T-helper 17 cell (primary cell): ENCODE data around the gene ZMYM4. TPM values are rescaled to one million over a fixed set of nuclear protein-coding genes. Genes with fewer than 3 reads are reported as not detected.
"Not testable (repeated sequence)": the region's sequence is repeated elsewhere in the genome, so short reads cannot be mapped to it uniquely, and the experiment has no call there.

Experiments
- ATAC-seq: fragments of 150-1000 bp; cut with Tn5 transposase; 2 replicates; pipeline ENCODE4 v1.10.0; 2021; ENCODE audit warnings: mild to moderate bottlenecking, moderate library complexity
- DNase-seq, 3 donors: peaks; one replicate each; pipeline versions ENCODE4 v3.0.0 to v3.0.0-alpha.2; 2020 to 2021
- H3K9me3 ChIP-seq: one replicate; pipeline ENCODE4 v1.7.0; 2013; ENCODE audit warnings: low read length, mild to moderate bottlenecking; ENCODE audit not compliant: control insufficient read depth, poor library complexity, severe bottlenecking
- H3K27ac Mint-ChIP-seq: one replicate; pipeline ENCODE4 v1.8.0; 2022; ENCODE audit warnings: mild to moderate bottlenecking, moderate library complexity, mixed read lengths
- H3K27me3 Mint-ChIP-seq: one replicate; pipeline ENCODE4 v1.8.0; 2022; ENCODE audit warnings: mixed read lengths
- H3K36me3 Mint-ChIP-seq: one replicate; pipeline ENCODE4 v1.8.0; 2022; ENCODE audit warnings: low read depth, mixed read lengths
- H3K4me1 Mint-ChIP-seq: one replicate; pipeline ENCODE4 v1.8.0; 2022; ENCODE audit warnings: mild to moderate bottlenecking, mixed read lengths
- H3K4me3 Mint-ChIP-seq: one replicate; pipeline ENCODE4 v1.8.0; 2022; ENCODE audit warnings: mild to moderate bottlenecking, moderate library complexity, mixed read lengths
- total RNA-seq, 4 donors: library from RNA in 2 of 4; stranded (reverse) in 2 of 4; gene quantifications; one replicate each; pipeline ENCODE4 v1.2.3 and lab custom pipeline; 2022 to 2026

The ZMYM4 gene
- total RNA-seq (10 to 100 TPM; 32.0 to 37.3 TPM), total RNA-seq (lab: John Stamatoyannopoulos, UW) (61.4 to 61.7 reads per million in 2 donors)

DNA sequence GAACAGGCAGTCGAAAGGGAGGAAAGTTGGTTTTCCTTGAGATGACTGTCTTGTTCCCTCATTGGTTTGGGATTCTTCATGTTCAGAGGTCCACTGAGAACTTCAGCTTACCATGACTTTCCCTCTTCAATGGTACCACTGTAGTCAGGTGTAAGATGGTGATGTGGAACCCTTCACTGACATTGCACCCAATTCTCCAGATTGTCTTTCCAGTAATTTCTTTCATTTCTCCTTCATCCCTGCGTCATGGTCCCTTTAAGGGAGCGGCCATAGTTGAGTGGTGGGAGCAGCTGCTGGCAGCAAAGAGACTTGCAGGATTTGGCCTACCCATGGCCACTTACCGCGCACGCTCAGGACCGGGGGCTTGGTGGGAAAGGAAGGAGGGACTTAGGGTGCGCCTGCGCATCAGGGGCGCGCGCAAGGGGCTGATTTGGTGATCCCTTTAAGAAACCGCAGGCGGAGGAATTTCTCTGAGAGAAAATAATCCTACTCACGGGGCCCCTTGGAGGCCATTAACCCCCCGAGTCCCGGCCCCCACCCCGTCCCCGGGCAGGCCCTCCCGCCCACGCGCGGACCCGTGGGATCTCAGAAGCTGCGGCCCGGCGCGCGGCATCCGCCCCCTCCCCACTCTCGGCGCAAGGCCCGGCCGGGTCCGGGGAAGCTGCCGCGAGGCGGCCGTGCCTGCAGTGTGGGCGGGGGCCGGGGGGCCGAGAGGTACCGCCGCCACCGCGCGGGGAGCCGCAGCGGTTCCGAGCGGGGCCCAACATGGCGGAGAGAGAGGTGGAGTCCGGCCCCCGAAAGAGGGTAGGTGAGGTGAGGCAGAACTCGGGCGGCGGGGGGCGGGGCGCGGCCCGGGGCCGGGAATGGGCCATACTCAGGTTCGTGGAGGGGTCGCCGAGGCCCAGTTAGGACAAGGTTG is at the start of gene ZMYM4:
Gene ZMYM4, plus strand, starts transcription at position 428 of the 919 bp plus-strand sequence. Its CDS starts 338 bp downstream, at position 766.
- Mint-ChIP-seq H3K27ac (peak within 1 kb of the TSS; percentile 62), H3K4me3 (peak within 1 kb of the TSS; percentile 92), H3K36me3 (peaks cover 5% of the 10 kb centered on the region), H3K27me3 (peaks cover 23% of the 10 kb centered on the region), H3K4me1 (peaks cover 21% of the 10 kb centered on the region)
- H3K9me3 ChIP-seq, result no peaks in the 10 kb centered on the region
- ATAC-seq (peak; percentile 93), DNase-seq (peak; percentile 63 to 77 (median 74))

DNA sequence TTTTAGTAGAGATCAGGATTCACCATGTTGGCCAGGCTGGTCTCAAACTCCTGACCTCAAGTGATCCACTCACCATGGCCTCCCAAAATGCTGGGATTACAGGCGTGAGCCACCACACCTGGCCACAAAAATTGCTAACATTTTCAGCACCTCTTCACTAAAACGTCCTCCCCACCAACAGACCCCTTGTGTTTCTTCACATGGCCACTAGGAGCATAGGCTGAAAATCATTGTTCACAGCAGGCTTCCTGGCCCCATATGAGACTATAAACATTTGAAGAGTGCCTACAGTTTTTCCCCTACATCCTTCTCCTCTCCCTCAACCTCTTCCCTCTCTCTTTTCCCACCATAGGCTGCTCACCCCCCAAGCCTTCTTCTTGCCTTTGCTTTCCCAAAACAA is 47.5 kb upstream of the ZMYM4 start:
- DNase-seq, result no peak

DNA sequence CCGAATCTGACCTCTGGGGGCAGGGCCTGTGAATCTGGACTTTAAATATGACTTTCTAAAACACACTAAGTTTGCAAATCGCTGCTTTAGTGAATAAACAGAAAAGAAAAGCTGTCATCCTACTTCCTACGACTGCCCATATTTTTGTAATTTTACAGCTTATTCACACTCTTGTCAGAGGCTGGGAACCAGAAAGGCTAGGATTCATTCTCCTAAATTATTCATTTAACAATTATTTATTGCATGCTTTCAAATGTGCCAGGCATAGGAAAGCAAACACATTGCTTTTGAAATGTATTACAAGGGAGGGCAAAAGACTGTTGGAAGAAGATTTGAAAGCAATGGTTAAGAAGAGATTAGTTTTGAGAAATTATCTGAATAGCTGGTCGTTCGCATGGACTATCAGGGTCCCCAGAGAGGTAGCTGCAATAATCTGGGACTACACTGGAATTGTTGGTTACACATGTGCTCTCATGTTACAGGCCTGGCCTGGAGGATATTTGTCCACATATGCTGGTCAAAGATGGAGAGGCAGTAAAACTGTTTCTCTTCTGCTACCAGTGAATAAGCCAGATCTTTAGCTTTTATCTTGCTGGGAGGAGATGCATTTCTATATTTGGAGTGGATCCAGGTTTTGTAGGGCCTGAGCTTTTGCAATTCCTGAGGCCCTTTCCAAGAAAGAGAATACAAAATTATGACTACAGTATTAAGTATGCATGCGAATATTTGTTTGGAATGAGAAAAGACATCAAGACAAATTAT is 46.0 kb upstream of the ZMYM4 start:
- Mint-ChIP-seq H3K27ac (no peak overlapping the region), H3K36me3 (no peaks in the 10 kb centered on the region), H3K27me3 (peaks cover 6% of the 10 kb centered on the region), H3K4me1 (peaks cover 3% of the 10 kb centered on the region), H3K4me3 (no peak overlapping the region)
- H3K9me3 ChIP-seq, result no peaks in the 10 kb centered on the region
- no peak for DNase-seq
- no peak for ATAC-seq

More for the DNA sequence above, 47.5 kb upstream of the ZMYM4 start:
- ATAC-seq, result peak; percentile 60
- no peaks in the 10 kb centered on the region for H3K27me3 Mint-ChIP-seq
- no peak overlapping the region for H3K27ac Mint-ChIP-seq
- H3K4me1 Mint-ChIP-seq, result peaks cover 3% of the 10 kb centered on the region
- H3K36me3 Mint-ChIP-seq, result no peaks in the 10 kb centered on the region
- H3K4me3 Mint-ChIP-seq, result no peak overlapping the region
- no peaks in the 10 kb centered on the region for H3K9me3 ChIP-seq

DNA sequence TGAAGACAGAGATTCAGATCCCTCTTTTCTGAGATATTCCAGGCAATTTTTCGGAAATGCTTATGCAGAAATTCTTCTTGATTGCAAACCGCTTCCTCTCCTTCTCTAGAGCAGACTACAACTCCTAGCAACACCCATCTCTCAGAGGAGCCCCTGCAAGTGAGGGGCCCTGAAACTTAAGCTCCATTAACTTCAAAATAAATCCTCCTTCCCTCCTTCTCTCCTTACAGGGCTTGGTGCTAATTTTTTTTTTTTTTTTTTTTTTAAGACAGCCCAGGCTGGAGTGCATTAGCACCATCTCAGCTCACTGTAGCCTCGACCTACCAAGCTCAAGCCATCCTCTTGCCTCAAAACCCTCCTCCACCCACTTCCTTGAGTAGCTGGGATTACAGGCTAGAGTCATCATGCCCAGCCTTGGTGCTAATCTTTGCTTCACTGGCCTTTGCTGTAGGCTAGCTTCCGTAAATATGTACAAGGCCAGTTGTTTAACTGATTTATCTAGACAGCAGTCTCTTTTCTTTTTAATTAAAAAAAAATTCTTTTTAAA is 45.4 kb upstream of the ZMYM4 start:
- H3K36me3 Mint-ChIP-seq, result no peaks in the 10 kb centered on the region
- no peak overlapping the region for H3K27ac Mint-ChIP-seq
- H3K27me3 Mint-ChIP-seq, result peaks cover 6% of the 10 kb centered on the region
- H3K9me3 ChIP-seq, result no peaks in the 10 kb centered on the region
- H3K4me1 Mint-ChIP-seq, result peaks cover 3% of the 10 kb centered on the region
- no peak overlapping the region for H3K4me3 Mint-ChIP-seq
- ATAC-seq (no peak), DNase-seq (no peak)

DNA sequence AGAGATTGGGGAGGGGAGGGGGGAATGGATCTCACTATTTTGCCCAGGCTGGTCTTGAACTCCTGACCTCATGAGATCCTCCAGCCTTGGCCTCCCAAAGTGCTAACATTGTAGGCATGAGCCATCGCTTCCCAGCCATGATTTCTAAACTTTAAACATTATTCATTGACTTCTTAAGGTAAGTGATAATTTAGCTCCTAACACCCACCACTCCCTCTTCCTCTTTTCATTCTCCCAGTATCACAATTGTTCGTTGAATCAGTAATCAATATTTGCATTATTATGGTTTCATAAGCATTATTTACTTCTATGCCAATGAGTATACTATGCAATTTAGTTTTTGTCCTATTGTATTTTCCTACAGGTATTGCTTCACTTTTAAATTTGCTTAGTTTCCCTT is 42.0 kb upstream of the ZMYM4 start:
- Mint-ChIP-seq H3K4me3 (no peak overlapping the region), H3K27ac (no peak overlapping the region), H3K4me1 (peaks cover 5% of the 10 kb centered on the region), H3K36me3 (no peaks in the 10 kb centered on the region), H3K27me3 (peaks cover 6% of the 10 kb centered on the region)
- DNase-seq (no peak), ATAC-seq (no peak)
- no peaks in the 10 kb centered on the region for H3K9me3 ChIP-seq

DNA sequence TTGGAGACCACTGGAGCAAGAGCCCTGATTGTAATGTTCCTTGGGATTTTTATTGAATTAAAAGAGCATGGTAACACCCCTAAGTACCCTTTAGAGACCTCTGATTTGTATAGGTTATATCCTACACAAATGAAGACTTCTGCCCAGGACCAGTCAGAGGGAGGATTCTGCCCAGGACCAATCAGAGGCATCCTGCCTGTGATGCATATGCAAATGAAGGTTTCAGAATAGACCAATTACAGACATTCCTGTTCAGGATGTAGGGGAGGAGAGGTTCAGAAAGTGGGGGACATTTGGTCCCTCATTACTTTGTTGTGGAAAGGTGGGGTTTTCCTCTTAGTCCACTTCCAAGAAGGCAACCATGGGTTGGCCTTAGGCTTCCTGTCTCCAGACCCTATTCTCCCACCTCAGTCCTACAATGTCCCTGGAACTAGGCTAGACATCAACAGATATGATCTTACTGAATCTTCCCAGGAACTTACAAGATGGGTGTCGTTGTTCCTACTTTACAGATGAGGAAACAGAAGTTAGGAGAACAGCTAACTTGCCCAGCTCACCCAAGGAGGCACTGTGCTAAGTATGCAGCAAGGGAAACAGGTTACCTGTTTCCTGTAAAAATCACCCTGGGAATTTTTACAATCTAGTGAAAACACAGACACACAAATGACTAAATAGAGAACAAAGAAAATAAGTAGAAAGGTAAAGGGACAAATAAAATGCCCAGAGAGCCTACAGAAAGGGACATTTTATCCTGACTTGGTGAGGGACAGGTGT is 38.7 kb upstream of the ZMYM4 start:
- Mint-ChIP-seq H3K27ac (no peak overlapping the region), H3K36me3 (no peaks in the 10 kb centered on the region), H3K27me3 (peaks cover 6% of the 10 kb centered on the region), H3K4me3 (no peak overlapping the region), H3K4me1 (peaks cover 5% of the 10 kb centered on the region)
- ATAC-seq (peak; percentile 35), DNase-seq (no peak)
- H3K9me3 ChIP-seq, result no peaks in the 10 kb centered on the region

DNA sequence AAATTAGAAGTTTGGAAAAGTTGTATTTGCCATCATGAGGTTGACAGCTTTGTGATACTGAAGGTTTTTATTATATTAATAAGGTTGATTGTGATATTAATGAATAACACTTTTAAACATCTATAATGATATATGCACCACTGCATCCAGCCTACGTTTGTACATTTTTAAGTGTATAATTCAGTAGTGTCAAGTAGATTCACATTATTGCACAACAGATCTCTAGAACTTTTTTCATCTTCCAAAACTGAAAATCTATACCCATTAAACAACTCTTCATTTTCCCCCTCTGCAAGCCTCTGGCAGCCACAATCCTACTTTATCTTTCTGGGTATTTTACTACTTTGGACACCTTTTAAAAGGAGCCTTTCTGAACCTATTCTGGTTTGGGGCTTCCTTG is 37.2 kb upstream of the ZMYM4 start:
- Mint-ChIP-seq H3K4me3 (no peak overlapping the region), H3K4me1 (peaks cover 5% of the 10 kb centered on the region), H3K27ac (no peak overlapping the region), H3K27me3 (peaks cover 6% of the 10 kb centered on the region), H3K36me3 (no peaks in the 10 kb centered on the region)
- DNase-seq, result no peak
- H3K9me3 ChIP-seq, result no peaks in the 10 kb centered on the region
- no peak for ATAC-seq

DNA sequence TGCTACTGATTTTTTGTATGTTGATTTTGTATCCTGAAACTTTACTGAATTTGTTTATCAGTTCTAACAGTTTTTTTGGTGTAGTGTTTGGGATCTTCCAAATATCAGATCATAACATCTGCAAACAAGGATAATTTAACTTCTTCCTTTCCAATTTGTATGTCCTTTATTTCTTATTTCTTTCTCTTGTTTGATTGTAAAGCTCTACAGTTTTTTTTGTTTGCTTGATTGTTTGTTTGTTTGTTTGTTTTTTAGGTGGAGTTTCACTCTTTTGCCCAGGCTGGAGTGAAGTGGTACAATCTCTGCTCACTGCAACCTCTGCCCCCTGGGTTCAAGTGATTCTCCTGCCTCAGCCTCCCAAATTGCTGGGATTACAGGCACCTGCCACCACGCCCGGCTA is 31.7 kb upstream of the ZMYM4 start:
- H3K4me1 Mint-ChIP-seq, H3K4me3 Mint-ChIP-seq, H3K9me3 ChIP-seq, DNase-seq, H3K36me3 Mint-ChIP-seq, H3K27me3 Mint-ChIP-seq, H3K27ac Mint-ChIP-seq, ATAC-seq: not testable (repeated sequence)

DNA sequence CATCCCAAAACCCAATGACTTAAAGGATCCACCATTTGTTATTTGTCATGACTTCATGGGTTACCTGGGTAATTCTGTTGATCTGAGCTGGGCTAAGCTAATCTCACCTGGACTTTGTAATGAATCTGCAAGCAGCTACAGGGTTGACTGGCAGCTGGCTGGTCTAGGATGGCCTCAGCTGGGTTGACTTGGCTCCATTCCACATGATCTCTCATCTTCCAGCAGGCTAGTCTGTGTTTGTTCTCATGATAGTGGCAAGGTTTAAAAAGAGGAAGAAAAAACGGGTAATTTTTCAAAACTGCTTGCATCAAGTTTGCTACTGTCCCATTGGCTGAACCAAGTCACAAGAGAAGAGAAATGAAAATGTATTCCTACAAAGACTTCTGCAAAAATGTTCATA is 24.8 kb upstream of the ZMYM4 start:
- no peaks in the 10 kb centered on the region for H3K9me3 ChIP-seq
- no peak overlapping the region for H3K4me3 Mint-ChIP-seq
- H3K27ac Mint-ChIP-seq, result no peak overlapping the region
- no peaks in the 10 kb centered on the region for H3K36me3 Mint-ChIP-seq
- no peak for ATAC-seq
- DNase-seq, result no peak
- peaks cover 5% of the 10 kb centered on the region for H3K4me1 Mint-ChIP-seq
- H3K27me3 Mint-ChIP-seq, result no peaks in the 10 kb centered on the region

DNA sequence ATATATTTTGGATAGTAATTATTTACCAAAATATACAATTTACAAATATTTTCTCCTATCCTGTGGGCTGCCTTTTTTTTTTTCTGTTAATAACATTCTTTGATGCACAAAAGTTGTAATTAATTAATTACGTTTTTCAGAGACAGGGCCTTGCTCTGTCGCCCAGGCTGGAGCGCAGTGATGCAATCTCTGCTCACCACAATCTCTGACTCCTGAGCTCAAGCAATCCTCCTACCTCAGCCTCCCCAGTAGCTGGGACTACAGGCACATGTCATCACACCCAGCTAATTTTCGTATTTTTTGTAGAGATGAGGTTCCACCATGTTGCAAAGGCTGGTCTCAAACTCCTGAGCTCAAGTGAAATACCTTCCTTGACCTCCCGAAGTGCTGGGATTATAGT is 21.3 kb upstream of the ZMYM4 start:
- peaks cover 16% of the 10 kb centered on the region for H3K27me3 Mint-ChIP-seq
- no peaks in the 10 kb centered on the region for H3K36me3 Mint-ChIP-seq
- no peak overlapping the region for H3K4me3 Mint-ChIP-seq
- ATAC-seq, result no peak
- peaks cover 8% of the 10 kb centered on the region for H3K4me1 Mint-ChIP-seq
- DNase-seq, result no peak
- no peak overlapping the region for H3K27ac Mint-ChIP-seq
- no peaks in the 10 kb centered on the region for H3K9me3 ChIP-seq

DNA sequence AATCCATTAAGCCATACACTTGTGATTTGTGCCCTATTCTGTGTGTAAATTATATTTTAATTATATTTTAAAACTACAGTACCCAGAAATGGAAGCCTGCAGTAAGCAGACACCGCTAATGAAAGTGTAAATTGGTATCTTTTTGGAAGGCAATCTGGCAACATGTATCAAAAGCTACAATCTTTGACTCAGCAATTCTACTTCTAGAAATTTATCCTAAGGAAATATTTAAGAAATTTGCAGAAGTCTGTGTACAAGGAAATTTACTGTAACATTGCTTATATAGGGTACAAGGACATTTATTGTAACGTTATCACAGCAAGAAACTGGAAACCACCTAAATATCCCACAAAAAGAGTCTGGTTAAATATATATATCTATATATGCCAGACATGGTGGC is 14.6 kb upstream of the ZMYM4 start:
- peaks cover 2% of the 10 kb centered on the region for H3K36me3 Mint-ChIP-seq
- DNase-seq (no peak), ATAC-seq (no peak)
- H3K27ac Mint-ChIP-seq, result no peak overlapping the region
- no peak overlapping the region for H3K4me3 Mint-ChIP-seq
- H3K9me3 ChIP-seq, result no peaks in the 10 kb centered on the region
- peaks cover 3% of the 10 kb centered on the region for H3K4me1 Mint-ChIP-seq
- H3K27me3 Mint-ChIP-seq, result peaks cover 24% of the 10 kb centered on the region

DNA sequence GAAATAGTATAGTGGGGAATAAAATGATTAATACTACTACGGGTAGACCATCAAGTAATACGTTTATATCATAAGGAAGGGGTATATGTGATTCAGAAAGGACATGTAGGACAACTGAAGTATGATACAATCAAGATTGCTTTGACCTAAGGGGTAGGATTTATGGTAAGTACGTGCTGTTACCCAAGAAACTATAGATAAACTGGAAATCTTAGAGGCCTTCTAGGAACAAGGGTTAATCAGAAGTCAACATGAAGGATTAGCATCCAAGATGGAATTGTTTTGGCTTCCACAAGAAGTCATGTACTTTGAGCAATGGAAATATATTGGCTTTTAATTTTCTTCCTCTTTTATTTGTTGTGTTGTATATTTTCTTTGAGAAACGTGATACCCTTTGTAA is 13.2 kb upstream of the ZMYM4 start:
- DNase-seq (no peak), ATAC-seq (no peak)
- H3K36me3 Mint-ChIP-seq, result peaks cover 2% of the 10 kb centered on the region
- H3K4me3 Mint-ChIP-seq, result no peak overlapping the region
- no peaks in the 10 kb centered on the region for H3K9me3 ChIP-seq
- peaks cover 24% of the 10 kb centered on the region for H3K27me3 Mint-ChIP-seq
- no peak overlapping the region for H3K27ac Mint-ChIP-seq
- H3K4me1 Mint-ChIP-seq, result peaks cover 3% of the 10 kb centered on the region

DNA sequence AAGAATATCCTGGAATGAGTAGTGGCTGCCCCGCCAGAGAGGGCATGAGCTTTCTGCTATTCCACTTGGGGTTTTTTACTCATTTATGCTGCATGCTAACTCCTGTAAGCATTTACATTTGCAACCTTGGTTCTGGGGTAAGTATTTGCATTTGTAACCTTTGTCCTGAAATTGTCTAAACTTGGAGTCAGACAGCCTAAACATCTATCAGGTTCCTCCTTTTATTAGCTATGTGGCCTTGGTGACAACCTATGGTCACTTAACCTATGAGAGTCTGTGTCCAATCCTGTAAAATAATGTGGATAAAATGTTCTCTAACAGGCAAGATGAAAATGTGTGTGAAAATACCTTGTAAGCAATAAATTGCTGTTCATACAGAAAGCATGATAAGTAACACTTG is 8.9 kb upstream of the ZMYM4 start:
- ATAC-seq, result no peak
- DNase-seq, result no peak
- no peaks in the 10 kb centered on the region for H3K4me1 Mint-ChIP-seq
- H3K27ac Mint-ChIP-seq, result no peak overlapping the region
- peak overlapping the region; percentile 36 for H3K4me3 Mint-ChIP-seq
- H3K36me3 Mint-ChIP-seq, result peaks cover 7% of the 10 kb centered on the region
- peaks cover 28% of the 10 kb centered on the region for H3K27me3 Mint-ChIP-seq
- no peaks in the 10 kb centered on the region for H3K9me3 ChIP-seq
